ENCODE data around the gene IL19.

IL19 gene

GRCh38 chr1:206883160-206883559, 112.6 kb downstream of the IL19 start:
- Mint-ChIP-seq H3K27ac (no peak overlapping the region), H3K4me1 (no peaks in the 10 kb centered on the region), H3K9me3 (peaks cover 7 to 10% of the 10 kb centered on the region in 2 donors), H3K4me3 (no peak overlapping the region), H3K27me3 (no peaks in the 10 kb centered on the region)
- DNase-seq, result no peak
- no peak for ATAC-seq

GRCh38 chr1:206883876-206884275, 113.3 kb downstream of the IL19 start:
- ATAC-seq, result no peak
- Mint-ChIP-seq H3K27me3 (no peaks in the 10 kb centered on the region), H3K9me3 (peaks cover under 1 to 4% of the 10 kb centered on the region in 2 donors), H3K4me1 (no peaks in the 10 kb centered on the region), H3K27ac (no peak overlapping the region), H3K4me3 (no peak overlapping the region)
- no peak for DNase-seq

GRCh38 chr1:206885341-206886060, 114.9 kb downstream of the IL19 start:
- Mint-ChIP-seq H3K4me1 (peaks cover 10% of the 10 kb centered on the region), H3K4me3 (no peak overlapping the region), H3K27me3 (no peaks in the 10 kb centered on the region), H3K9me3 (no peaks in the 10 kb centered on the region), H3K27ac (no peak overlapping the region)
- no peak for ATAC-seq
- no peak for DNase-seq

GRCh38 chr1:206886831-206887230, 116.3 kb downstream of the IL19 start:
- ATAC-seq (no peak), DNase-seq (no peak)
- Mint-ChIP-seq H3K27me3 (no peaks in the 10 kb centered on the region), H3K27ac (no peak overlapping the region), H3K4me3 (no peak overlapping the region), H3K4me1 (peaks cover 23% of the 10 kb centered on the region), H3K9me3 (no peaks in the 10 kb centered on the region)

- H3K9me3 Mint-ChIP-seq, result no peaks in the 10 kb centered on the region
- DNase-seq (no peak), ATAC-seq (no peak)
- peaks cover 26% of the 10 kb centered on the region for H3K4me1 Mint-ChIP-seq
- no peak overlapping the region for H3K27ac Mint-ChIP-seq
- no peak overlapping the region for H3K4me3 Mint-ChIP-seq
- no peaks in the 10 kb centered on the region for H3K27me3 Mint-ChIP-seq
These were observed 117.1 kb downstream of the IL19 start for GRCh38 chr1:206887701-206888100.

GRCh38 chr1:206890125-206891060, 119.8 kb downstream of the IL19 start:
- DNase-seq (no peak), ATAC-seq (peak; percentile 79)
- H3K4me3 Mint-ChIP-seq, result peak overlapping the region in 1 of 2 donors; percentile 4
- H3K9me3 Mint-ChIP-seq, result no peaks in the 10 kb centered on the region
- H3K27me3 Mint-ChIP-seq, result no peaks in the 10 kb centered on the region
- peaks cover 47% of the 10 kb centered on the region for H3K4me1 Mint-ChIP-seq
- H3K27ac Mint-ChIP-seq, result no peak overlapping the region

- Mint-ChIP-seq H3K27ac (peak overlapping the region in 1 of 2 donors; percentile 67), H3K4me3 (no peak overlapping the region), H3K27me3 (no peaks in the 10 kb centered on the region), H3K9me3 (no peaks in the 10 kb centered on the region), H3K4me1 (peaks cover 51% of the 10 kb centered on the region)
- ATAC-seq (no peak), DNase-seq (no peak)
These were observed 120.8 kb downstream of the IL19 start for GRCh38 chr1:206891412-206891811.
